HG02798 (cell line): Measurements from ENCODE around the gene GRB10.
"Not testable (repeated sequence)": the region's sequence is repeated elsewhere in the genome, so short reads cannot be mapped to it uniquely, and the experiment has no call there.

ENCODE experiments used
- ATAC-seq: cut with Tn5 transposase; IDR thresholded peaks from one replicate; pipeline ENCODE4 v1.9.1; 2021; ENCODE audit warnings: mild to moderate bottlenecking; ENCODE audit not compliant: unreplicated experiment, poor library complexity

GRB10 gene

GRCh38 chr7:50565977-50566376 lies 216.7 kb downstream of the GRB10 start:
- no peak for ATAC-seq

GRCh38 chr7:50565559-50565916 lies 217.2 kb downstream of the GRB10 start:
- ATAC-seq: no peak

- no peak for ATAC-seq
These were observed 217.8 kb downstream of the GRB10 start, which contains the start of gene DDC for GRCh38 chr7:50564640-50565558. TSS of gene DDC (minus strand) at chr7:50565405. CDS start at chr7:50544085, 21,320 bp downstream.

- no peak for ATAC-seq
These were observed 218.5 kb downstream of the GRB10 start for GRCh38 chr7:50564171-50564570.

GRCh38 chr7:50562136-50562535 lies 220.6 kb downstream of the GRB10 start:
- ATAC-seq: no peak

GRCh38 chr7:50560865-50561351 lies 221.8 kb downstream of the GRB10 start:
- ATAC-seq: no peak

- no peak for ATAC-seq
These were observed 222.8 kb downstream of the GRB10 start for GRCh38 chr7:50559881-50560280.

- no peak for ATAC-seq
These were observed 224.2 kb downstream of the GRB10 start for GRCh38 chr7:50558294-50559053.

- no peak for ATAC-seq
These were observed 225.6 kb downstream of the GRB10 start for GRCh38 chr7:50557099-50557498.

- no peak for ATAC-seq
These were observed 226.3 kb downstream of the GRB10 start for GRCh38 chr7:50556247-50556991.

GRCh38 chr7:50555594-50556140 lies 227.0 kb downstream of the GRB10 start:
- no peak for ATAC-seq

- ATAC-seq: no peak
These were observed 228.0 kb downstream of the GRB10 start for GRCh38 chr7:50554431-50555322.

GRCh38 chr7:50553973-50554372 lies 228.7 kb downstream of the GRB10 start:
- no peak for ATAC-seq

GRCh38 chr7:50552921-50553320 lies 229.8 kb downstream of the GRB10 start:
- no peak for ATAC-seq

- ATAC-seq: no peak
These were observed 230.6 kb downstream of the GRB10 start for GRCh38 chr7:50552139-50552538.

GRCh38 chr7:50545613-50546012 lies 237.1 kb downstream of the GRB10 start:
- not testable (repeated sequence) for ATAC-seq

GRCh38 chr7:50544992-50545391 lies 237.7 kb downstream of the GRB10 start:
- ATAC-seq: no peak

- no peak for ATAC-seq
These were observed 238.8 kb downstream of the GRB10 start for GRCh38 chr7:50543776-50544442.

- no peak for ATAC-seq
These were observed 240.6 kb downstream of the GRB10 start for GRCh38 chr7:50542132-50542531.
